K562 (cell line): ENCODE results near the gene PCDHB6. TPM values are rescaled to one million over a fixed set of nuclear protein-coding genes. Genes with fewer than 3 reads are reported as not detected.
A peak's percentile ranks its signal among the peaks of the same experiment; 100 is the strongest.

Experiments
- ATAC-seq: fragments of 200-7000 bp; cut with Tn5 transposase; 3 replicates; pipeline ENCODE4 v1.9.1; 2020; ENCODE audit warnings: moderate library complexity
- BruUV-seq: library from RNA; stranded (reverse); fragments of 400-500 nt; replicated peaks from 2 replicates; lab custom pipeline; 2021; lab: Mats Ljungman, UMichigan
- CTCF ChIA-PET: fragments of 300-600 bp; formaldehyde crosslinking; extraction: SDS; loops from one replicate; lab custom pipeline; 2021; ENCODE audit warnings: low intra/inter-chr PET ratio; lab: Yijun Ruan, JAX
- POLR2A ChIA-PET: fragments of 300-600, 350-650 bp; sonication (Branson Sonifier 250); formaldehyde crosslinking; extraction: SDS; loops from one replicate; lab custom pipeline; 2021; ENCODE audit warnings: antibody characterized with exemption, inconsistent platforms; lab: Yijun Ruan, JAX
- DNase-seq, 4 experiments: peaks; one replicate each; pipeline versions ENCODE4 v3.0.0 to v3.0.0-alpha.2; 2011 to 2018; ENCODE audit warnings: low spot score in 3 of 4, mixed read lengths in 3 of 4; ENCODE audit errors: extremely low read depth in 1 of 4
- FAIRE-seq: peaks from 2 replicates; lab custom pipeline; 2011; peaks lifted over from hg19 to GRCh38; lab: Jason Lieb, UNC
- H2AFZ ChIP-seq: 2 replicates; pipeline ENCODE4 v1.6.0; 2011; ENCODE audit warnings: low read depth, low read length, control low read depth, inconsistent platforms
- H3K27ac ChIP-seq: fragments of 200-600 bp; 3 replicates; pipeline ENCODE4 v1.8.0; 2011; ENCODE audit warnings: low read depth, mild to moderate bottlenecking, control low read depth, inconsistent platforms, low read length, moderate library complexity, mixed read lengths; ENCODE audit errors: extremely low read depth
- H3K27me3 ChIP-seq, 2 experiments: fragments of 300-600 bp in 1 of 2; 2 replicates in 1 of 2; 3 replicates in 1 of 2; pipeline versions ENCODE4 v1.6.0 to v1.8.0; 2011; ENCODE audit warnings: inconsistent platforms in 2 of 2, low read length in 2 of 2, mild to moderate bottlenecking in 1 of 2, mixed read lengths in 1 of 2, moderate library complexity in 1 of 2; ENCODE audit not compliant: control insufficient read depth in 2 of 2, insufficient read depth in 2 of 2
- H3K36me3 ChIP-seq: fragments of 300-600 bp; 3 replicates; pipeline ENCODE4 v1.8.0; 2011; ENCODE audit warnings: mild to moderate bottlenecking, low read length, inconsistent platforms; ENCODE audit not compliant: control insufficient read depth, insufficient read depth
- H3K4me1 ChIP-seq, 2 experiments: fragments of 200-600 bp in 1 of 2; replicated peaks in 1 of 2; 2 replicates in 1 of 2; 3 replicates in 1 of 2; pipeline versions ENCODE4 v1.5.1 to v1.8.0; 2011; ENCODE audit warnings: inconsistent platforms in 2 of 2, low read length in 2 of 2, mild to moderate bottlenecking in 1 of 2, mixed read lengths in 1 of 2, moderate library complexity in 1 of 2; ENCODE audit not compliant: control insufficient read depth in 2 of 2, insufficient read depth in 2 of 2
- H3K4me2 ChIP-seq: 2 replicates; pipeline ENCODE4 v1.6.1; 2011; ENCODE audit warnings: low read length, control low read depth, inconsistent platforms, mixed read lengths; ENCODE audit not compliant: insufficient read depth
- H3K4me3 ChIP-seq: fragments of 200-600 bp; sonication (generic), shearing (Covaris generic); 2 replicates; pipeline ENCODE4 v1.5.1; 2016; ENCODE audit warnings: control low read depth, inconsistent platforms
- H3K79me2 ChIP-seq: fragments of 200-600 bp; 3 replicates; pipeline ENCODE4 v1.8.0; 2011; ENCODE audit warnings: low read length, inconsistent platforms; ENCODE audit not compliant: control insufficient read depth, insufficient read depth
- H3K9ac ChIP-seq, 2 experiments: 2 replicates each; pipeline versions ENCODE4 v1.6.0 to v1.6.1; 2011; ENCODE audit warnings: low read depth in 2 of 2, low read length in 2 of 2, control low read depth in 1 of 2, inconsistent platforms in 1 of 2, mild to moderate bottlenecking in 1 of 2, mixed read lengths in 1 of 2; ENCODE audit not compliant: insufficient read depth in 1 of 2
- H3K9me1 ChIP-seq: one replicate; pipeline ENCODE4 v1.6.0; 2011; ENCODE audit warnings: inconsistent platforms, mild to moderate bottlenecking, low read length, moderate library complexity; ENCODE audit not compliant: control insufficient read depth, insufficient read depth
- H3K9me3 ChIP-seq: replicated peaks from 2 replicates; pipeline ENCODE4 v1.5.1; 2011; ENCODE audit warnings: low read depth, low read length, inconsistent platforms; ENCODE audit not compliant: control insufficient read depth, insufficient read depth
- H4K20me1 ChIP-seq: replicated peaks from 2 replicates; pipeline ENCODE4 v1.6.1; 2011; ENCODE audit warnings: low read length, inconsistent platforms, mixed read lengths; ENCODE audit not compliant: control insufficient read depth, insufficient read depth
- ARID4B ChIP-seq: sonication (generic); formaldehyde crosslinking; IDR thresholded peaks from 2 replicates; pipeline ENCODE4 v1.8.0; 2022; ENCODE audit warnings: mild to moderate bottlenecking, missing genetic modification reagents
- CTCF ChIP-seq, 3 experiments: IDR thresholded peaks in 2 of 3; conservative IDR thresholded peaks in 1 of 3; 2 replicates each; pipeline ENCODE4 v1.5.1; 2011 to 2012; ENCODE audit warnings: low read length in 3 of 3, mild to moderate bottlenecking in 3 of 3, control low read depth in 2 of 3, improper control_type of control experiment in 1 of 3, inconsistent platforms in 1 of 3, low read depth in 1 of 3, mixed read lengths in 1 of 3, moderate library complexity in 1 of 3; ENCODE audit not compliant: insufficient read depth in 2 of 3
- RAD21 ChIP-seq, 2 experiments: fragments of 250-450 bp in 1 of 2; fragments of 450-650 bp in 1 of 2; sonication (Bioruptor Pico) in 1 of 2; formaldehyde crosslinking in 1 of 2; IDR thresholded peaks in 1 of 2; conservative IDR thresholded peaks in 1 of 2; 2 replicates each; pipeline versions ENCODE4 v1.4.0 to v1.8.0; 2020 to 2022; ENCODE audit warnings: mild to moderate bottlenecking in 2 of 2, moderate library complexity in 1 of 2
- WGBS: fragments of 100-300 bp; shearing (Covaris generic); methylation state at CpG from one replicate; pipeline ENCODE4 v1.1.6; 2016; ENCODE audit warnings: low coverage, mixed read lengths; ENCODE audit not compliant: insufficient coverage; ENCODE audit errors: missing lambda C conversion rate; 5-methylcytosine and 5-hydroxymethylcytosine counted together
- in situ Hi-C: fragments of 300-500 bp; cut with MboI; formaldehyde crosslinking; loops from 4 replicates; pipeline ENCODE4 v1.15.0; 2018; ENCODE audit warnings: inconsistent platforms, mixed read lengths
- intact Hi-C: fragments of 100-400 bp; cut with micrococcal nuclease; formaldehyde crosslinking; loops from 2 replicates; pipeline ENCODE4 v1.14.2; 2022
- polyA plus RNA-seq, 8 experiments: library from polyadenylated mRNA; depleted of rRNA in 4 of 8; stranded (reverse) in 5 of 8; unstranded in 3 of 8; fragments of >200 nt; fragmentation: Nextera tagmentation in 2 of 8; fragmentation: Illumina TruSeq in 1 of 8; extraction: Ambion mirVana in 2 of 8; extraction: Trizol in 1 of 8; gene quantifications; 2 replicates each; pipeline versions ENCODE4 v1.2.1 to v1.2.3, GENCODE V29; 2011 to 2014; ENCODE audit warnings: inconsistent platforms in 1 of 8, missing spikeins in 1 of 8
- total RNA-seq, 7 experiments: library from RNA; depleted of rRNA in 6 of 7; stranded (reverse); fragments of >200 nt in 6 of 7; fragmentation: Illumina TruSeq in 2 of 7; extraction: Trizol in 2 of 7; gene quantifications; 2 replicates each; pipeline versions ENCODE4 v1.2.1 to v1.2.3, GENCODE V29; 2011 to 2021; ENCODE audit warnings: low replicate concordance in 1 of 7

PCDHB6 gene
- total and polyA plus RNA-seq, 9 of the 15 experiments (the other 6 are each of a cell fraction or from before 2014, with no cell fraction given): not detected

- H4K20me1 ChIP-seq: no peaks in the 10 kb centered on the region
- no peaks in the 10 kb centered on the region for H3K9me1 ChIP-seq
- no TSS peak for BruUV-seq
- 9% methylated on average over 19 of the region's 19 CpGs for WGBS
- peak; percentile 75 for ATAC-seq
- H3K27me3 ChIP-seq: no peaks in the 10 kb centered on the region
- DNase-seq: peak; percentile 23 to 48 (median 41)
- TF ChIP-seq RAD21 (CRISPR knock-in tag; conservative IDR thresholded peaks at IDR 0.05 in 1 of 2, IDR thresholded peaks at IDR 0.05 in 1 of 2) (0 out of 4 replicates have a peak, but pooled peaks of 1 of the 2 experiments have one; percentile 7), ARID4B (CRISPR knock-in tag) (no peak), CTCF (IDR thresholded peaks at IDR 0.05 in 2 of 3, conservative IDR thresholded peaks at IDR 0.05 in 1 of 3; ENCODE audit: insufficient read depth in 2 of 3, low read depth in 1 of 3, low read length in 3 of 3) (peak; percentile 42 to 65 (median 52))
- no peak within 1 kb of the TSS for H3K9ac ChIP-seq
- H3K4me1 ChIP-seq: no peaks in the 10 kb centered on the region
- ChIA-PET CTCF (no interaction called here), POLR2A (interaction anchor here (0.7 kb wide), 1 partner anchor 14 kb away, joined by 3 read pairs; no protein-coding TSS in a partner anchor)
- peak; percentile 71 for FAIRE-seq
- H3K9me3 ChIP-seq: no peaks in the 10 kb centered on the region
- H2AFZ ChIP-seq: no peak within 1 kb of the TSS
- H3K36me3 ChIP-seq: no peaks in the 10 kb centered on the region
- no peak within 1 kb of the TSS for H3K27ac ChIP-seq
- in situ Hi-C loops (no loop called here), intact Hi-C loops (no loop called here)
- H3K4me2 ChIP-seq: no peak within 1 kb of the TSS
- no peak within 1 kb of the TSS for H3K4me3 ChIP-seq
- H3K79me2 ChIP-seq: no peaks in the 10 kb centered on the region
These were observed 49.5 kb upstream of the PCDHB6 start, which contains the start of gene PCDHB3 for GRCh38 chr5:141100243-141100805. Gene PCDHB3, plus strand, starts transcription at chr5:141100473. Its CDS starts 177 bp downstream, at chr5:141100650.
